HCT116 (cell line): ENCODE results near the gene MAPK8. TPM values are rescaled to one million over a fixed set of nuclear protein-coding genes. Genes with fewer than 3 reads are reported as not detected.

Experiments used
- ATAC-seq: fragments of 200-7000 bp; cut with Tn5 transposase; 2 replicates; pipeline ENCODE4 v1.9.1; 2020; ENCODE audit warnings: mild to moderate bottlenecking, moderate library complexity
- BruUV-seq: library from RNA; stranded (reverse); fragments of 400-500 nt; replicated peaks from 2 replicates; lab custom pipeline; 2021; lab: Mats Ljungman, UMichigan
- CTCF ChIA-PET: fragments of 300-600 bp; sonication (Branson Sonifier 250); formaldehyde crosslinking; loops from one replicate; lab custom pipeline; 2021; ENCODE audit warnings: antibody characterized with exemption; lab: Charles Lee
- POLR2A ChIA-PET: fragments of 300-600, 350-600 bp; sonication (Branson Sonifier 250); formaldehyde crosslinking; loops from one replicate; lab custom pipeline; 2021; ENCODE audit warnings: antibody characterized with exemption; lab: Charles Lee
- RAD21 ChIA-PET, 2 experiments: fragments of 300-600 bp; sonication (Branson Sonifier 250); formaldehyde crosslinking; loops; one replicate each; lab custom pipeline; 2023; ENCODE audit warnings: low total read pairs in 2 of 2; ENCODE audit not compliant: uncharacterized antibody in 2 of 2, unreplicated experiment in 2 of 2, low non-redundant PET in 1 of 2; lab: Charles Lee
- DNase-seq: peaks from one replicate; pipeline ENCODE4 v3.0.0-alpha.2; 2010; ENCODE audit warnings: low read depth, low spot score
- H2AFZ ChIP-seq: fragments of 200-600 bp; shearing (Covaris generic), sonication (generic); 2 replicates; pipeline ENCODE4 v1.6.1; 2017; ENCODE audit warnings: low read depth, mixed run types, mixed read lengths, antibody characterized with exemption, low read length; ENCODE audit not compliant: poor library complexity, severe bottlenecking
- H3K27ac ChIP-seq: 2 replicates; pipeline ENCODE4 v1.5.1; 2012; ENCODE audit warnings: low read depth, low read length
- H3K27me3 ChIP-seq: fragments of 200-600 bp; sonication (generic); 2 replicates; pipeline ENCODE4 v1.6.1; 2016; ENCODE audit warnings: mixed run types, low read length, mixed read lengths; ENCODE audit not compliant: insufficient read depth
- H3K36me3 ChIP-seq, 2 experiments: fragments of 200-500 bp in 1 of 2; fragments of 200-600 bp in 1 of 2; sonication (Bioruptor generic) in 1 of 2; sonication (generic) in 1 of 2; 2 replicates each; pipeline versions ENCODE4 v1.5.1 to v1.6.1; 2014 to 2016; ENCODE audit warnings: low read length in 2 of 2, inconsistent platforms in 1 of 2, mixed read lengths in 1 of 2, mixed run types in 1 of 2; ENCODE audit not compliant: insufficient read depth in 2 of 2, control insufficient read depth in 1 of 2
- H3K4me1 ChIP-seq, 2 experiments: fragments of 200-600 bp in 1 of 2; sonication (generic) in 1 of 2; 2 replicates each; pipeline versions ENCODE4 v1.5.1 to v1.6.1; 2012 to 2017; ENCODE audit warnings: low read length in 2 of 2, inconsistent platforms in 1 of 2, mild to moderate bottlenecking in 1 of 2, mixed read lengths in 1 of 2, mixed run types in 1 of 2, moderate library complexity in 1 of 2; ENCODE audit not compliant: insufficient read depth in 2 of 2, control insufficient read depth in 1 of 2
- H3K4me2 ChIP-seq: fragments of 200-600 bp; sonication (generic); 2 replicates; pipeline ENCODE4 v1.6.1; 2017; ENCODE audit warnings: mixed run types, low read length, mixed read lengths
- H3K4me3 ChIP-seq, 2 experiments: fragments of 200-600 bp in 1 of 2; sonication (generic) in 1 of 2; replicated peaks in 1 of 2; 2 replicates each; pipeline ENCODE4 v1.5.1; 2011 to 2016; ENCODE audit warnings: low read length in 2 of 2, control low read depth in 1 of 2, low read depth in 1 of 2, mild to moderate bottlenecking in 1 of 2, mixed read lengths in 1 of 2, mixed run types in 1 of 2
- H3K79me2 ChIP-seq: fragments of 200-600 bp; sonication (generic); 2 replicates; pipeline ENCODE4 v1.6.1; 2017; ENCODE audit warnings: mild to moderate bottlenecking, mixed run types, low read length, moderate library complexity, mixed read lengths; ENCODE audit not compliant: insufficient read depth
- H3K9ac ChIP-seq: fragments of 200-600 bp; sonication (generic); 2 replicates; pipeline ENCODE4 v1.6.1; 2016; ENCODE audit warnings: low read length, mixed read lengths
- H3K9me2 ChIP-seq: fragments of 200-600 bp; sonication (generic), shearing (Covaris generic); 2 replicates; pipeline ENCODE4 v1.6.1; 2017; ENCODE audit warnings: mixed run types, mild to moderate bottlenecking, moderate library complexity; ENCODE audit not compliant: insufficient read depth
- H3K9me3 ChIP-seq, 2 experiments: fragments of 200-500 bp in 1 of 2; fragments of 200-600 bp in 1 of 2; sonication (Bioruptor generic) in 1 of 2; sonication (generic) in 1 of 2; 2 replicates each; pipeline ENCODE4 v1.6.1; 2014 to 2017; ENCODE audit warnings: low read length in 2 of 2, mixed read lengths in 2 of 2, inconsistent platforms in 1 of 2, low read depth in 1 of 2, mild to moderate bottlenecking in 1 of 2, mixed run types in 1 of 2, moderate library complexity in 1 of 2; ENCODE audit not compliant: control insufficient read depth in 1 of 2, insufficient read depth in 1 of 2
- H4K20me1 ChIP-seq: fragments of 200-600 bp; sonication (generic), shearing (Covaris generic); 2 replicates; pipeline ENCODE4 v1.6.1; 2017; ENCODE audit warnings: mixed run types, mild to moderate bottlenecking, moderate library complexity; ENCODE audit not compliant: insufficient read depth
- EGR1 ChIP-seq: IDR thresholded peaks from 2 replicates; pipeline ENCODE4 v1.6.1; 2012; ENCODE audit warnings: low read depth
- ELF1 ChIP-seq: IDR thresholded peaks from 2 replicates; pipeline ENCODE4 v1.6.1; 2012; ENCODE audit warnings: low read depth, borderline replicate concordance
- SRF ChIP-seq: IDR thresholded peaks from 2 replicates; pipeline ENCODE4 v1.6.1; 2012; ENCODE audit warnings: low read depth
- intact Hi-C: fragments of 100-400 bp; cut with micrococcal nuclease; formaldehyde crosslinking; loops from 2 replicates; pipeline ENCODE4 v1.10.0; 2022
- total RNA-seq: library from RNA; stranded (reverse); gene quantifications from one replicate; pipeline ENCODE4 v1.2.1, GENCODE V29; 2021; ENCODE audit not compliant: unreplicated experiment
- TF ChIP-seq, protein P1 (sequence below): IDR thresholded peaks from 2 replicates; pipeline ENCODE4 v1.6.1; 2012; ENCODE audit warnings: low read depth

Gene MAPK8
- total RNA-seq, 1 experiment from 2014 or later, result 71.0 TPM

DNA sequence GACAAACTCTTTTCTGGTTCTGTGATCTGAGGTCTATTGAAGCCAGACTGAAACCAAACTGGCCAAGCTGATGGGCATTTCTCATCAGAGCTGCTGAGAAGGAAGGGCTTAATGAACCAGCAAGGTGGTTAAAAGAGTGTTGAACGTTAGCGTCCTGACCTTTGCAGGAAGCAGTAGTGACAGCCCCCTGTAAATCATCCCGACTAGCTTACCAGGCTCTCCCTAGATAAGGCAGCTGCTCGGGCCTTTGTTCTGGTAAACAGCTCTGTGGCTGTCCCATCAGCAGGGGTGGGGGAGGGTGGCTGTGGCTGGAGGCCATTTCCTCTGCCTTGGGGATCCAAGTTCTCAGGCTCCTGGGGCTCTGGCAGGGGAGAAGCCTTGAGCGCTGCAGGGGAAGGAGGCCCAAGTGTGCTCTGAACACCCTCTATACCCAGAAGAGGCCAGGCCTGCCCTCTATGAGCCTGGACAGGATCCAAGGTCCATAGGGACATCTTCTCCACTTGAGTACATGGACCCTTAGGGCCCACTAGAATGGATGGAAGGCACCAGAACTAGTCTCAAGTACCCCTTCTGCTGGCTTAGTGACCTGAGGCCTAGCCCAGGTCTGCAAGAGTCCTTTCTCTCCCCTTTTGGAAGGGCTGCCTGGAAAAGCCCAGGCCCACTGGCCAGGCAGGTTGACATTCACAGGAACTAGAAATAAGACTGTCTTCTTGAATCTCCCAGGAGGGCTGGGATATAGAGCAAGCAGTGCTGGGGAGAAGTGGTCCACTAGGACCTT, 163.8 kb downstream of the MAPK8 start:
- H3K36me3 ChIP-seq, result no peaks in the 10 kb centered on the region
- CTCF ChIA-PET, result no interaction called here
- intact Hi-C loops, result no loop called here
- DNase-seq (no peak), ATAC-seq (no peak)
- H3K27ac ChIP-seq, result no peak overlapping the region
- H3K9me2 ChIP-seq, result no peaks in the 10 kb centered on the region
- H3K4me3 ChIP-seq, result no peak overlapping the region
- no peaks in the 10 kb centered on the region for H3K79me2 ChIP-seq
- H4K20me1 ChIP-seq, result no peaks in the 10 kb centered on the region
- no peak overlapping the region for H3K9ac ChIP-seq
- H3K27me3 ChIP-seq, result no peaks in the 10 kb centered on the region
- no peak overlapping the region for H2AFZ ChIP-seq
- TF ChIP-seq EGR1 (no peak), SRF (no peak), ELF1 (no peak)
- TF ChIP-seq, protein P1, sequence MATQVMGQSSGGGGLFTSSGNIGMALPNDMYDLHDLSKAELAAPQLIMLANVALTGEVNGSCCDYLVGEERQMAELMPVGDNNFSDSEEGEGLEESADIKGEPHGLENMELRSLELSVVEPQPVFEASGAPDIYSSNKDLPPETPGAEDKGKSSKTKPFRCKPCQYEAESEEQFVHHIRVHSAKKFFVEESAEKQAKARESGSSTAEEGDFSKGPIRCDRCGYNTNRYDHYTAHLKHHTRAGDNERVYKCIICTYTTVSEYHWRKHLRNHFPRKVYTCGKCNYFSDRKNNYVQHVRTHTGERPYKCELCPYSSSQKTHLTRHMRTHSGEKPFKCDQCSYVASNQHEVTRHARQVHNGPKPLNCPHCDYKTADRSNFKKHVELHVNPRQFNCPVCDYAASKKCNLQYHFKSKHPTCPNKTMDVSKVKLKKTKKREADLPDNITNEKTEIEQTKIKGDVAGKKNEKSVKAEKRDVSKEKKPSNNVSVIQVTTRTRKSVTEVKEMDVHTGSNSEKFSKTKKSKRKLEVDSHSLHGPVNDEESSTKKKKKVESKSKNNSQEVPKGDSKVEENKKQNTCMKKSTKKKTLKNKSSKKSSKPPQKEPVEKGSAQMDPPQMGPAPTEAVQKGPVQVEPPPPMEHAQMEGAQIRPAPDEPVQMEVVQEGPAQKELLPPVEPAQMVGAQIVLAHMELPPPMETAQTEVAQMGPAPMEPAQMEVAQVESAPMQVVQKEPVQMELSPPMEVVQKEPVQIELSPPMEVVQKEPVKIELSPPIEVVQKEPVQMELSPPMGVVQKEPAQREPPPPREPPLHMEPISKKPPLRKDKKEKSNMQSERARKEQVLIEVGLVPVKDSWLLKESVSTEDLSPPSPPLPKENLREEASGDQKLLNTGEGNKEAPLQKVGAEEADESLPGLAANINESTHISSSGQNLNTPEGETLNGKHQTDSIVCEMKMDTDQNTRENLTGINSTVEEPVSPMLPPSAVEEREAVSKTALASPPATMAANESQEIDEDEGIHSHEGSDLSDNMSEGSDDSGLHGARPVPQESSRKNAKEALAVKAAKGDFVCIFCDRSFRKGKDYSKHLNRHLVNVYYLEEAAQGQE, result no peak
- H3K4me1 ChIP-seq, result peaks cover 0 to 4% of the 10 kb centered on the region in 2 experiments; a peak in 1 of 4 replicates
- RAD21 ChIA-PET, result no interaction called here
- no TSS peak for BruUV-seq
- POLR2A ChIA-PET, result no interaction called here
- no peaks in the 10 kb centered on the region for H3K9me3 ChIP-seq
- H3K4me2 ChIP-seq, result no peak overlapping the region
